H1 (cell line): ENCODE data around the gene HFE. TPM values are rescaled to one million over a fixed set of nuclear protein-coding genes. Genes with fewer than 3 reads are reported as not detected.

ENCODE experiments used
- CHD7 ChIP-seq: fragments of 300-600 bp; sonication (generic); IDR thresholded peaks from 2 replicates; pipeline ENCODE4 v1.7.1; 2012; ENCODE audit warnings: low read length, moderate library complexity, mild to moderate bottlenecking, inconsistent platforms; ENCODE audit not compliant: insufficient replicate concordance
- GABPA ChIP-seq: IDR thresholded peaks from 2 replicates; pipeline ENCODE4 v1.6.1; 2011; ENCODE audit warnings: mild to moderate bottlenecking, low read length, moderate library complexity, borderline replicate concordance; ENCODE audit not compliant: insufficient read depth
- KDM1A ChIP-seq: fragments of 200-600, 300-600 bp; sonication (generic); IDR thresholded peaks from 2 replicates; pipeline ENCODE4 v1.7.1; 2016; ENCODE audit warnings: mild to moderate bottlenecking, low read length, borderline replicate concordance
- KDM4A ChIP-seq: IDR thresholded peaks from one replicate; pipeline ENCODE4 v1.7.1; 2012; ENCODE audit warnings: low read depth, mild to moderate bottlenecking, moderate library complexity, low read length, inconsistent platforms; ENCODE audit not compliant: severe bottlenecking
- RAD21 ChIP-seq, 2 experiments: IDR thresholded peaks in 1 of 2; conservative IDR thresholded peaks in 1 of 2; 2 replicates each; pipeline ENCODE4 v1.6.1; 2011; ENCODE audit warnings: low read depth in 2 of 2, low read length in 2 of 2, improper control_type of control experiment in 1 of 2, inconsistent platforms in 1 of 2, mild to moderate bottlenecking in 1 of 2, moderate library complexity in 1 of 2
- RNF2 ChIP-seq: fragments of 200-900, 300-1000 bp; sonication (generic); IDR thresholded peaks from 2 replicates; pipeline ENCODE4 v1.7.1; 2016; ENCODE audit warnings: borderline replicate concordance, low read depth, mild to moderate bottlenecking, antibody characterized with exemption, low read length; ENCODE audit not compliant: poor library complexity, severe bottlenecking; ENCODE audit errors: missing control alignments
- TAF1 ChIP-seq: IDR thresholded peaks from 2 replicates; pipeline ENCODE4 v1.6.1; 2011; ENCODE audit warnings: mild to moderate bottlenecking, low read depth, low read length
- YY1 ChIP-seq: IDR thresholded peaks from 2 replicates; pipeline ENCODE4 v1.6.1; 2011; ENCODE audit warnings: low read depth, mild to moderate bottlenecking, low read length
- polyA plus RNA-seq, 7 experiments: library from polyadenylated mRNA; depleted of rRNA in 3 of 7; stranded (reverse) in 5 of 7; unstranded in 2 of 7; fragments of >200 nt in 5 of 7; fragments of 200-250 nt in 2 of 7; gene quantifications; 1 replicate in 5 of 7; 2 replicates in 1 of 7; 4 replicates in 1 of 7; pipeline versions ENCODE4 v1.2.1 to v1.2.3, GENCODE V29; 2011 to 2013; ENCODE audit warnings: missing spikeins in 2 of 7, mixed read lengths in 2 of 7
- total RNA-seq: library from RNA; stranded (reverse); fragmentation: NEBNext Ultra II Directional; extraction: Animal tissue kit (Norgen Biotek cat#: 25700); gene quantifications from 2 replicates; pipeline ENCODE4 v1.2.1, GENCODE V29; 2021

HFE gene
- total and polyA plus RNA-seq, 2 of the 8 experiments (the other 6 are each of a cell fraction or from before 2014, with no cell fraction given) = 1.6 to 2.0 TPM

GRCh38 chr6:26054781-26055718, 32.2 kb upstream of the HFE start (continued):
- TF ChIP-seq CHD7 (peak; percentile 2), TAF1 (peak; percentile 77), KDM4A (no peak), YY1 (peak; percentile 83), RAD21 (IDR thresholded peaks at IDR 0.05 in 1 of 2, conservative IDR thresholded peaks at IDR 0.05 in 1 of 2; ENCODE audit: low read depth in 2 of 2, low read length in 2 of 2) (peak; percentile 14 to 29; a peak in 2 of 4 replicates), RNF2 (no peak), GABPA (no peak), KDM1A (no peak)
